Measurements from ENCODE around the gene OXSR1. TPM values are rescaled to one million over a fixed set of nuclear protein-coding genes. Genes with fewer than 3 reads are reported as not detected.
"Not testable (repeated sequence)": the region's sequence is repeated elsewhere in the genome, so short reads cannot be mapped to it uniquely, and the experiment has no call there.

OXSR1 gene
- polyA plus RNA-seq, 10 donors = 30.5 to 43.4 (median 34.6) TPM

GRCh38 chr3:38141173-38141951, 24.0 kb upstream of the OXSR1 start:
- DNase-seq = no peak

- no peak for DNase-seq
Measured at GRCh38 chr3:38141952-38142273, 23.4 kb upstream of the OXSR1 start.

GRCh38 chr3:38142959-38143358, 22.4 kb upstream of the OXSR1 start:
- no peak for DNase-seq

- no peak for DNase-seq
Measured at GRCh38 chr3:38143511-38143910, 21.8 kb upstream of the OXSR1 start.

GRCh38 chr3:38146504-38146903, 18.8 kb upstream of the OXSR1 start:
- no peak for DNase-seq

- DNase-seq = no peak
Measured at GRCh38 chr3:38147421-38147820, 17.9 kb upstream of the OXSR1 start.

GRCh38 chr3:38148311-38148882, 16.9 kb upstream of the OXSR1 start:
- DNase-seq = no peak

GRCh38 chr3:38149708-38150107, 15.6 kb upstream of the OXSR1 start:
- DNase-seq = no peak

GRCh38 chr3:38150780-38151528, 14.4 kb upstream of the OXSR1 start:
- no peak for DNase-seq

- no peak for DNase-seq
Measured at GRCh38 chr3:38151667-38152265, 13.6 kb upstream of the OXSR1 start.

- DNase-seq = no peak
Measured at GRCh38 chr3:38152609-38153008, 12.7 kb upstream of the OXSR1 start.

- no peak for DNase-seq
Measured at GRCh38 chr3:38153221-38153620, 12.1 kb upstream of the OXSR1 start.

GRCh38 chr3:38154033-38154494, 11.3 kb upstream of the OXSR1 start:
- DNase-seq = no peak

GRCh38 chr3:38154625-38155255, 10.6 kb upstream of the OXSR1 start:
- no peak for DNase-seq

GRCh38 chr3:38155825-38156224, 9.5 kb upstream of the OXSR1 start:
- DNase-seq = no peak

GRCh38 chr3:38157117-38157516, 8.2 kb upstream of the OXSR1 start:
- DNase-seq = no peak

- DNase-seq = no peak
Measured at GRCh38 chr3:38157595-38157994, 7.7 kb upstream of the OXSR1 start.

- no peak for DNase-seq
Measured at GRCh38 chr3:38158472-38158871, 6.9 kb upstream of the OXSR1 start.

- DNase-seq = not testable (repeated sequence)
Measured at GRCh38 chr3:38160704-38161103, 4.6 kb upstream of the OXSR1 start.

- DNase-seq = no peak
Measured at GRCh38 chr3:38163117-38163840, 2.1 kb upstream of the OXSR1 start.

Measured in muscle of back (tissue), 11 donors.